Coronary artery (tissue), 2 donors: ENCODE measurements around the gene KLC4.
"Not testable (repeated sequence)": the region's sequence is repeated elsewhere in the genome, so short reads cannot be mapped to it uniquely, and the experiment has no call there.

Experiments used
- DNase-seq: peaks from one replicate; pipeline ENCODE4 v3.0.0-alpha.2; 2017; ENCODE audit warnings: low spot score
- H3K27ac ChIP-seq, 2 donors: fragments of 200-600 bp; sonication (generic); one replicate each; pipeline ENCODE4 v1.5.1; 2016 to 2019
- H3K4me3 ChIP-seq: fragments of 200-600 bp; sonication (generic); 2 replicates; pipeline ENCODE4 v1.5.1; 2016; ENCODE audit warnings: mild to moderate bottlenecking, moderate library complexity
- CTCF ChIP-seq: fragments of 200-600 bp; sonication (generic); IDR thresholded peaks from one replicate; pipeline ENCODE4 v1.5.1; 2019; ENCODE audit warnings: antibody characterized with exemption

The KLC4 gene

GRCh38 chr6:43077981-43078511, 18.6 kb downstream of the KLC4 start:
- no peak for DNase-seq

GRCh38 chr6:43078691-43079090, 19.3 kb downstream of the KLC4 start:
- no peak overlapping the region for H3K4me3 ChIP-seq
- H3K27ac ChIP-seq: no peak overlapping the region
- no peak for TF ChIP-seq CTCF
- DNase-seq: no peak

More at GRCh38 chr6:43077981-43078511, 18.6 kb downstream of the KLC4 start:
- Histone ChIP-seq H3K4me3 (no peak overlapping the region), H3K27ac (no peak overlapping the region)
- no peak for TF ChIP-seq CTCF

GRCh38 chr6:43081043-43081442, 21.6 kb downstream of the KLC4 start:
- no peak for DNase-seq
- Histone ChIP-seq H3K4me3 (no peak overlapping the region), H3K27ac (no peak overlapping the region)
- no peak for TF ChIP-seq CTCF

- H3K4me3 ChIP-seq, DNase-seq, H3K27ac ChIP-seq: not testable (repeated sequence)
These were observed 22.5 kb downstream of the KLC4 start for GRCh38 chr6:43081922-43082321.

- DNase-seq: no peak
- Histone ChIP-seq H3K27ac (no peak overlapping the region), H3K4me3 (no peak overlapping the region)
- no peak for TF ChIP-seq CTCF
These were observed 23.6 kb downstream of the KLC4 start for GRCh38 chr6:43082806-43083655.

GRCh38 chr6:43086022-43086658, 26.7 kb downstream of the KLC4 start:
- no peak overlapping the region for H3K4me3 ChIP-seq
- no peak for DNase-seq
- TF ChIP-seq CTCF: no peak
- H3K27ac ChIP-seq: no peak overlapping the region

- Histone ChIP-seq H3K27ac (no peak overlapping the region), H3K4me3 (no peak overlapping the region)
- no peak for DNase-seq
- TF ChIP-seq CTCF: no peak
These were observed 29.2 kb downstream of the KLC4 start for GRCh38 chr6:43088654-43089056.
